HL-60/S4 (cell line): ENCODE measurements around the gene COL6A2.
"Not testable (repeated sequence)": the region's sequence is repeated elsewhere in the genome, so short reads cannot be mapped to it uniquely, and the experiment has no call there.

Experiments
- in situ Hi-C: fragments of 300-500 bp; cut with MboI; formaldehyde crosslinking; loops from 2 replicates; pipeline ENCODE4 v1.14.3; 2022; ENCODE audit warnings: low sequenced_read_pairs

COL6A2 gene

GRCh38 chr21:46060596-46061061, 37.3 kb upstream of the COL6A2 start:
- in situ Hi-C loops = no loop called here

GRCh38 chr21:46061063-46061462, 36.8 kb upstream of the COL6A2 start:
- in situ Hi-C loops = no loop called here

GRCh38 chr21:46061518-46061917, 36.4 kb upstream of the COL6A2 start:
- in situ Hi-C loops = no loop called here

- in situ Hi-C loops = no loop called here
Measured at GRCh38 chr21:46061950-46062349, 36.0 kb upstream of the COL6A2 start.

GRCh38 chr21:46062471-46063211, 35.3 kb upstream of the COL6A2 start:
- in situ Hi-C loops = no loop called here

- in situ Hi-C loops = no loop called here
Measured at GRCh38 chr21:46063227-46063626, 34.7 kb upstream of the COL6A2 start.

GRCh38 chr21:46063734-46064680, 33.9 kb upstream of the COL6A2 start:
- in situ Hi-C loops = no loop called here

- in situ Hi-C loops = no loop called here
Measured at GRCh38 chr21:46064870-46065214, 33.1 kb upstream of the COL6A2 start.

- in situ Hi-C loops = no loop called here
Measured at GRCh38 chr21:46065215-46065913, 32.5 kb upstream of the COL6A2 start.

- in situ Hi-C loops = no loop called here
Measured at GRCh38 chr21:46065914-46066551, 31.9 kb upstream of the COL6A2 start.

GRCh38 chr21:46066591-46067331, 31.2 kb upstream of the COL6A2 start:
- in situ Hi-C loops = no loop called here

- in situ Hi-C loops = no loop called here
Measured at GRCh38 chr21:46067505-46068201, 30.3 kb upstream of the COL6A2 start.

- in situ Hi-C loops = no loop called here
Measured at GRCh38 chr21:46068516-46069079, 29.3 kb upstream of the COL6A2 start.

GRCh38 chr21:46069166-46069565, 28.7 kb upstream of the COL6A2 start:
- in situ Hi-C loops = no loop called here

GRCh38 chr21:46069719-46070279, 28.1 kb upstream of the COL6A2 start:
- in situ Hi-C loops = no loop called here

GRCh38 chr21:46071082-46071481, 26.8 kb upstream of the COL6A2 start:
- in situ Hi-C loops = no loop called here

GRCh38 chr21:46076724-46077123, 21.2 kb upstream of the COL6A2 start:
- in situ Hi-C loops = not testable (repeated sequence)

- in situ Hi-C loops = no loop called here
Measured at GRCh38 chr21:46077674-46078101, 20.2 kb upstream of the COL6A2 start.
